Activated CD8-positive, alpha-beta T cell treated with anti-CD3 and anti-CD28 coated beads, Interleukin-2, amount 10 ng/mL, durations not matched to agents 7 days and 5 days (primary cell): Measurements from ENCODE around the gene SPATA13. TPM values are rescaled to one million over a fixed set of nuclear protein-coding genes. Genes with fewer than 3 reads are reported as not detected.
A peak's percentile ranks its signal among the peaks of the same experiment; 100 is the strongest.

ENCODE experiments used
- ATAC-seq: fragments of 150-1000 bp; cut with Tn5 transposase; one replicate; pipeline ENCODE4 v1.10.0; 2021; ENCODE audit warnings: moderate library complexity
- CTCF ChIA-PET: fragments of 350-600 bp; sonication (Branson Sonifier 250); formaldehyde crosslinking; loops from one replicate; lab custom pipeline; 2021; ENCODE audit warnings: antibody characterized with exemption; lab: Charles Lee
- POLR2A ChIA-PET: fragments of 350-600 bp; sonication (Branson Sonifier 250); formaldehyde crosslinking; loops from one replicate; lab custom pipeline; 2021; ENCODE audit warnings: antibody characterized with exemption; lab: Charles Lee
- DNase-seq: peaks from one replicate; pipeline ENCODE4 v3.0.0-alpha.2; 2020
- H3K27ac Mint-ChIP-seq: one replicate; pipeline ENCODE4 v1.8.0; 2021; ENCODE audit warnings: mild to moderate bottlenecking, mixed read lengths
- H3K27me3 Mint-ChIP-seq: one replicate; pipeline ENCODE4 v1.8.0; 2021; ENCODE audit warnings: low read depth, mixed read lengths
- H3K36me3 Mint-ChIP-seq: one replicate; pipeline ENCODE4 v1.8.0; 2021; ENCODE audit warnings: low read depth, mixed read lengths
- H3K4me1 Mint-ChIP-seq: one replicate; pipeline ENCODE4 v1.8.0; 2021; ENCODE audit warnings: low read depth, mixed read lengths
- H3K4me3 Mint-ChIP-seq: one replicate; pipeline ENCODE4 v1.8.0; 2021; ENCODE audit warnings: mild to moderate bottlenecking, mixed read lengths
- H3K9me3 Mint-ChIP-seq: one replicate; pipeline ENCODE4 v1.8.0; 2022; ENCODE audit warnings: mixed read lengths; ENCODE audit not compliant: insufficient read depth
- total RNA-seq, 2 experiments: library from RNA; stranded (reverse); gene quantifications; one replicate each; pipeline ENCODE4 v1.2.3, GENCODE V29; 2021

The SPATA13 gene
- total RNA-seq, 2 experiments from 2014 or later: 57.4 to 63.2 TPM

GRCh38 chr13:24257497-24257896, 97.0 kb downstream of the SPATA13 start:
- Mint-ChIP-seq H3K9me3 (no peaks in the 10 kb centered on the region), H3K36me3 (peaks cover 76% of the 10 kb centered on the region), H3K27me3 (no peaks in the 10 kb centered on the region), H3K4me1 (peaks cover 87% of the 10 kb centered on the region), H3K27ac (no peak overlapping the region), H3K4me3 (no peak overlapping the region)
- ChIA-PET POLR2A (interaction anchor here (7.9 kb wide), 1 partner anchor 12 kb away, joined by 312 read pairs; no protein-coding TSS in a partner anchor), CTCF (interaction anchor here (3.3 to 6.2 kb wide), 2 partner anchors 10 to 27 kb away, joined by 8 to 81 read pairs; no protein-coding TSS in a partner anchor)
- no peak for ATAC-seq
- DNase-seq: no peak

- peaks cover 64% of the 10 kb centered on the region for H3K36me3 Mint-ChIP-seq
- CTCF ChIA-PET: interaction anchor here (1.5 to 2.7 kb wide), 4 partner anchors 9 to 33 kb away, joined by 6 to 13 read pairs (median 10); no protein-coding TSS in a partner anchor
- H3K27me3 Mint-ChIP-seq: no peaks in the 10 kb centered on the region
- peak; percentile 45 for DNase-seq
- H3K9me3 Mint-ChIP-seq: no peaks in the 10 kb centered on the region
- H3K4me3 Mint-ChIP-seq: peak overlapping the region; percentile 51
- H3K27ac Mint-ChIP-seq: peak overlapping the region; percentile 77
- POLR2A ChIA-PET: interaction anchor here (1.6 to 2.8 kb wide), 3 partner anchors 9 to 12 kb away, joined by 5 to 22 read pairs (median 9); no protein-coding TSS in a partner anchor
- ATAC-seq: peak; percentile 51
- peaks cover 88% of the 10 kb centered on the region for H3K4me1 Mint-ChIP-seq
Observed at GRCh38 chr13:24261566-24261965, 101.0 kb downstream of the SPATA13 start.

- DNase-seq: no peak
- CTCF ChIA-PET: interaction anchor here (0.7 to 8.2 kb wide), 5 partner anchors 8 to 303 kb away, joined by 3 to 81 read pairs (median 4); no protein-coding TSS in a partner anchor
- POLR2A ChIA-PET: interaction anchor here (2.3 to 12.1 kb wide), 2 partner anchors 10 kb away, joined by 15 to 312 read pairs; no protein-coding TSS in a partner anchor
- H3K36me3 Mint-ChIP-seq: peaks cover 67% of the 10 kb centered on the region
- peaks cover 91% of the 10 kb centered on the region for H3K4me1 Mint-ChIP-seq
- H3K4me3 Mint-ChIP-seq: peak overlapping the region; percentile 15
- no peaks in the 10 kb centered on the region for H3K27me3 Mint-ChIP-seq
- H3K27ac Mint-ChIP-seq: peak overlapping the region; percentile 92
- ATAC-seq: no peak
- H3K9me3 Mint-ChIP-seq: no peaks in the 10 kb centered on the region
Observed at GRCh38 chr13:24263632-24264031, 103.1 kb downstream of the SPATA13 start.

GRCh38 chr13:24264976-24265375, 104.5 kb downstream of the SPATA13 start:
- H3K27me3 Mint-ChIP-seq: no peaks in the 10 kb centered on the region
- H3K36me3 Mint-ChIP-seq: peaks cover 60% of the 10 kb centered on the region
- H3K9me3 Mint-ChIP-seq: no peaks in the 10 kb centered on the region
- peak overlapping the region; percentile 92 for H3K27ac Mint-ChIP-seq
- H3K4me1 Mint-ChIP-seq: peaks cover 92% of the 10 kb centered on the region
- ChIA-PET CTCF (interaction anchor here (0.8 to 8.2 kb wide), 8 partner anchors 9 to 304 kb away, joined by 3 to 81 read pairs (median 4); partner anchors contain the start of gene PARP4), POLR2A (interaction anchor here (0.6 to 12.1 kb wide), 4 partner anchors 9 to 333 kb away, joined by 4 to 312 read pairs (median 10); no protein-coding TSS in a partner anchor)
- H3K4me3 Mint-ChIP-seq: peak overlapping the region; percentile 71
- ATAC-seq (peak; percentile 93), DNase-seq (peak; percentile 92)

GRCh38 chr13:24265453-24265852, 104.9 kb downstream of the SPATA13 start:
- H3K4me1 Mint-ChIP-seq: peaks cover 92% of the 10 kb centered on the region
- no peaks in the 10 kb centered on the region for H3K9me3 Mint-ChIP-seq
- CTCF ChIA-PET: interaction anchor here (1.0 to 8.2 kb wide), 5 partner anchors 10 to 35 kb away, joined by 3 to 81 read pairs (median 5); no protein-coding TSS in a partner anchor
- H3K36me3 Mint-ChIP-seq: peaks cover 58% of the 10 kb centered on the region
- ATAC-seq: no peak
- H3K4me3 Mint-ChIP-seq: peak overlapping the region; percentile 71
- peak overlapping the region; percentile 92 for H3K27ac Mint-ChIP-seq
- POLR2A ChIA-PET: interaction anchor here (0.9 to 12.1 kb wide), 3 partner anchors 9 to 333 kb away, joined by 4 to 312 read pairs (median 15); no protein-coding TSS in a partner anchor
- no peak for DNase-seq
- H3K27me3 Mint-ChIP-seq: no peaks in the 10 kb centered on the region

GRCh38 chr13:24267274-24267673, 106.8 kb downstream of the SPATA13 start:
- ATAC-seq: no peak
- H3K27ac Mint-ChIP-seq: peak overlapping the region; percentile 94
- POLR2A ChIA-PET: interaction anchor here (12.1 kb wide), 1 partner anchor 13 kb away, joined by 312 read pairs; no protein-coding TSS in a partner anchor
- CTCF ChIA-PET: interaction anchor here (0.9 to 8.2 kb wide), 3 partner anchors 12 to 38 kb away, joined by 4 to 81 read pairs (median 5); no protein-coding TSS in a partner anchor
- H3K4me1 Mint-ChIP-seq: peaks cover 88% of the 10 kb centered on the region
- peak overlapping the region; percentile 77 for H3K4me3 Mint-ChIP-seq
- peaks cover 51% of the 10 kb centered on the region for H3K36me3 Mint-ChIP-seq
- H3K27me3 Mint-ChIP-seq: no peaks in the 10 kb centered on the region
- peak; percentile 66 for DNase-seq
- H3K9me3 Mint-ChIP-seq: no peaks in the 10 kb centered on the region

- ATAC-seq: no peak
- DNase-seq: no peak
- H3K27ac Mint-ChIP-seq: peak overlapping the region; percentile 94
- H3K27me3 Mint-ChIP-seq: no peaks in the 10 kb centered on the region
- H3K9me3 Mint-ChIP-seq: no peaks in the 10 kb centered on the region
- peaks cover 88% of the 10 kb centered on the region for H3K4me1 Mint-ChIP-seq
- H3K36me3 Mint-ChIP-seq: peaks cover 51% of the 10 kb centered on the region
- peak overlapping the region; percentile 77 for H3K4me3 Mint-ChIP-seq
- CTCF ChIA-PET: interaction anchor here (0.9 to 8.2 kb wide), 2 partner anchors 12 to 39 kb away, joined by 5 to 81 read pairs; no protein-coding TSS in a partner anchor
- POLR2A ChIA-PET: interaction anchor here (12.1 kb wide), 1 partner anchor 14 kb away, joined by 312 read pairs; no protein-coding TSS in a partner anchor
Observed at GRCh38 chr13:24267801-24268200, 107.3 kb downstream of the SPATA13 start.

- H3K36me3 Mint-ChIP-seq: peaks cover 57% of the 10 kb centered on the region
- ChIA-PET POLR2A (interaction anchor here (1.1 to 12.1 kb wide), 7 partner anchors 9 to 243 kb away, joined by 3 to 312 read pairs (median 7); partner anchors contain the start of gene PARP4), CTCF (interaction anchor here (1.0 to 8.2 kb wide), 9 partner anchors 9 to 217 kb away, joined by 3 to 81 read pairs (median 5); no protein-coding TSS in a partner anchor)
- peak overlapping the region; percentile 96 for H3K27ac Mint-ChIP-seq
- no peak for ATAC-seq
- H3K4me3 Mint-ChIP-seq: peak overlapping the region; percentile 84
- no peaks in the 10 kb centered on the region for H3K27me3 Mint-ChIP-seq
- no peaks in the 10 kb centered on the region for H3K9me3 Mint-ChIP-seq
- DNase-seq: no peak
- peaks cover 88% of the 10 kb centered on the region for H3K4me1 Mint-ChIP-seq
Observed at GRCh38 chr13:24269821-24270220, 109.3 kb downstream of the SPATA13 start.

- H3K27me3 Mint-ChIP-seq: no peaks in the 10 kb centered on the region
- peaks cover 49% of the 10 kb centered on the region for H3K36me3 Mint-ChIP-seq
- CTCF ChIA-PET: interaction anchor here (1.0 to 8.2 kb wide), 7 partner anchors 10 to 218 kb away, joined by 3 to 81 read pairs (median 7); no protein-coding TSS in a partner anchor
- POLR2A ChIA-PET: interaction anchor here (0.7 to 12.1 kb wide), 12 partner anchors 9 to 354 kb away, joined by 3 to 312 read pairs (median 4); partner anchors contain the start of gene PARP4
- peak; percentile 52 for ATAC-seq
- peak overlapping the region; percentile 96 for H3K27ac Mint-ChIP-seq
- H3K9me3 Mint-ChIP-seq: no peaks in the 10 kb centered on the region
- H3K4me3 Mint-ChIP-seq: peak overlapping the region; percentile 84
- peak; percentile 74 for DNase-seq
- peaks cover 88% of the 10 kb centered on the region for H3K4me1 Mint-ChIP-seq
Observed at GRCh38 chr13:24270639-24271141, 110.2 kb downstream of the SPATA13 start.

- ATAC-seq (no peak), DNase-seq (no peak)
- ChIA-PET POLR2A (interaction anchor here (0.7 to 12.1 kb wide), 9 partner anchors 10 to 354 kb away, joined by 3 to 312 read pairs (median 5); no protein-coding TSS in a partner anchor), CTCF (interaction anchor here (1.2 to 8.2 kb wide), 5 partner anchors 10 to 218 kb away, joined by 4 to 81 read pairs (median 8); no protein-coding TSS in a partner anchor)
- H3K27me3 Mint-ChIP-seq: no peaks in the 10 kb centered on the region
- peak overlapping the region; percentile 96 for H3K27ac Mint-ChIP-seq
- H3K4me3 Mint-ChIP-seq: peak overlapping the region; percentile 84
- no peaks in the 10 kb centered on the region for H3K9me3 Mint-ChIP-seq
- H3K4me1 Mint-ChIP-seq: peaks cover 90% of the 10 kb centered on the region
- peaks cover 51% of the 10 kb centered on the region for H3K36me3 Mint-ChIP-seq
Observed at GRCh38 chr13:24271231-24271600, 110.7 kb downstream of the SPATA13 start.
